GM12892 (cell line): ENCODE results near the gene LTF.

Source experiments
- POLR2A ChIP-seq: IDR thresholded peaks from 2 replicates; pipeline ENCODE4 v1.6.1; 2011; ENCODE audit warnings: low read depth, low read length, control low read depth
- POLR2AphosphoS5 ChIP-seq: IDR thresholded peaks from 2 replicates; pipeline ENCODE4 v1.6.1; 2011; ENCODE audit warnings: low read depth, low read length, control low read depth
- TAF1 ChIP-seq: IDR thresholded peaks from 2 replicates; pipeline ENCODE4 v1.6.1; 2011; ENCODE audit warnings: low read depth, mild to moderate bottlenecking, control low read depth, low read length, borderline replicate concordance

GRCh38 chr3:46413951-46414350 is 50.8 kb downstream of the LTF start:
- TF ChIP-seq TAF1 (no peak), POLR2A (no peak), POLR2AphosphoS5 (no peak)
